T-cell (primary cell): ENCODE data around the gene ZNF160. TPM values are rescaled to one million over a fixed set of nuclear protein-coding genes. Genes with fewer than 3 reads are reported as not detected.
"Not testable (repeated sequence)": the region's sequence is repeated elsewhere in the genome, so short reads cannot be mapped to it uniquely, and the experiment has no call there.

ENCODE experiments used
- ATAC-seq, 4 experiments: fragments of 200-7000 bp in 3 of 4; fragments of 150-1000 bp in 1 of 4; cut with Tn5 transposase; replicated peaks in 1 of 4; 1 replicate in 3 of 4; 2 replicates in 1 of 4; pipeline ENCODE4 v1.10.0; 2021; ENCODE audit warnings: moderate library complexity in 3 of 4, mild to moderate bottlenecking in 2 of 4, moderate number of reproducible peaks in 1 of 4
- CTCF ChIA-PET, 2 donors: fragments of 300-600 bp; sonication (Branson Sonifier 250); formaldehyde crosslinking; loops; one replicate each; lab custom pipeline; 2022; ENCODE audit warnings: antibody characterized with exemption in 2 of 2; lab: Charles Lee
- POLR2A ChIA-PET, 2 donors: fragments of 300-600 bp; sonication (Branson Sonifier 250); formaldehyde crosslinking; loops; one replicate each; lab custom pipeline; 2022; ENCODE audit warnings: antibody characterized with exemption in 2 of 2; lab: Charles Lee
- DNase-seq, 35 experiments: peaks; one replicate each; pipeline versions ENCODE4 v3.0.0 to v3.0.0-alpha.2; 2013 to 2023
- H3K27ac ChIP-seq: one replicate; pipeline ENCODE4 v1.5.1; 2013; ENCODE audit warnings: low read length
- H3K27me3 ChIP-seq, 2 experiments: replicated peaks in 1 of 2; 1 replicate in 1 of 2; 2 replicates in 1 of 2; pipeline versions ENCODE4 v1.6.1 to v1.7.0; 2013; ENCODE audit warnings: low read length in 1 of 2, mixed read lengths in 1 of 2; ENCODE audit not compliant: control insufficient read depth in 2 of 2, insufficient read depth in 2 of 2; ENCODE audit errors: extremely low read depth in 1 of 2
- H3K36me3 ChIP-seq, 2 donors: 1 replicate in 1 of 2; 2 replicates in 1 of 2; pipeline versions ENCODE4 v1.6.1 to v1.7.0; 2013; ENCODE audit warnings: low read length in 1 of 2; ENCODE audit not compliant: control insufficient read depth in 2 of 2, insufficient read depth in 1 of 2; ENCODE audit errors: extremely low read depth in 1 of 2
- H3K4me1 ChIP-seq, 2 experiments: 1 replicate in 1 of 2; 2 replicates in 1 of 2; pipeline versions ENCODE4 v1.6.1 to v1.7.0; 2013; ENCODE audit warnings: low read length in 2 of 2, mixed read lengths in 1 of 2; ENCODE audit not compliant: insufficient read depth in 2 of 2, control insufficient read depth in 1 of 2; ENCODE audit errors: extremely low read depth in 1 of 2
- H3K4me3 ChIP-seq, 2 donors: 1 replicate in 1 of 2; 2 replicates in 1 of 2; pipeline versions ENCODE4 v1.5.1 to v1.7.0; 2013; ENCODE audit warnings: mild to moderate bottlenecking in 2 of 2, low read length in 1 of 2, moderate library complexity in 1 of 2; ENCODE audit not compliant: control insufficient read depth in 1 of 2; ENCODE audit errors: extremely low read depth in 1 of 2
- H3K9me3 ChIP-seq: 2 replicates; pipeline ENCODE4 v1.7.0; 2013
- H3K27ac Mint-ChIP-seq, 2 donors: one replicate each; pipeline ENCODE4 v1.8.0; 2020 to 2021; ENCODE audit warnings: mild to moderate bottlenecking in 2 of 2, mixed read lengths in 2 of 2
- H3K27me3 Mint-ChIP-seq, 2 donors: one replicate each; pipeline ENCODE4 v1.8.0; 2021 to 2022; ENCODE audit warnings: mixed read lengths in 2 of 2
- H3K36me3 Mint-ChIP-seq: one replicate; pipeline ENCODE4 v1.8.0; 2021; ENCODE audit warnings: mixed read lengths
- H3K4me1 Mint-ChIP-seq, 3 donors: one replicate each; pipeline ENCODE4 v1.8.0; 2020 to 2022; ENCODE audit warnings: mixed read lengths in 3 of 3, mild to moderate bottlenecking in 1 of 3
- H3K4me3 Mint-ChIP-seq, 3 donors: one replicate each; pipeline ENCODE4 v1.8.0; 2020 to 2022; ENCODE audit warnings: mild to moderate bottlenecking in 3 of 3, mixed read lengths in 3 of 3, moderate library complexity in 3 of 3
- H3K9me3 Mint-ChIP-seq, 3 donors: one replicate each; pipeline ENCODE4 v1.8.0; 2020 to 2022; ENCODE audit warnings: mixed read lengths in 3 of 3
- WGBS: methylation state at CpG from one replicate; pipeline ENCODE4 v1.1.5; 2013; ENCODE audit warnings: missing lambda C conversion rate; ENCODE audit not compliant: insufficient coverage; 5-methylcytosine and 5-hydroxymethylcytosine counted together
- total RNA-seq, 35 experiments: library from RNA in 6 of 35; stranded (reverse) in 6 of 35; fragments of 120-200 nt in 1 of 35; gene quantifications; one replicate each; pipeline versions ENCODE4 v1.2.1 to v1.2.4 and lab custom pipeline; 2013 to 2026

ZNF160 gene
- total RNA-seq, 5 donors from 2014 or later (not counting 1 experiment from before 2014, with no cell fraction given), result 45.6 to 57.8 (median 54.6) TPM

- H3K4me3 Mint-ChIP-seq, result peak overlapping the region in 2 of 3 donors; percentile 69 to 76
- peak overlapping the region in 1 of 2 donors; percentile 67 for H3K4me3 ChIP-seq
- 66% methylated on average over 6 of the region's 6 CpGs for WGBS
- H3K9me3 Mint-ChIP-seq, result peaks cover 16 to 41% (median 26%) of the 10 kb centered on the region in 3 donors
- no peak overlapping the region for H3K27ac Mint-ChIP-seq
- ChIA-PET CTCF (no interaction called here), POLR2A (no interaction called here)
- DNase-seq (no peak), ATAC-seq (no peak)
- peaks cover 3% of the 10 kb centered on the region for H3K9me3 ChIP-seq
- peaks cover 9 to 17% of the 10 kb centered on the region in 2 donors for H3K27me3 Mint-ChIP-seq
- peaks cover 0 to 15% of the 10 kb centered on the region in 2 experiments for H3K27me3 ChIP-seq
- no peaks in the 10 kb centered on the region for H3K36me3 ChIP-seq
- peaks cover 0 to 10% of the 10 kb centered on the region in 2 experiments for H3K4me1 ChIP-seq
- H3K27ac ChIP-seq, result no peak overlapping the region
- H3K36me3 Mint-ChIP-seq, result peaks cover 25% of the 10 kb centered on the region
- peaks cover 10 to 12% (median 12%) of the 10 kb centered on the region in 3 donors for H3K4me1 Mint-ChIP-seq
Measured at GRCh38 chr19:53131727-53132126, 28.5 kb upstream of the ZNF160 start.

- peak overlapping the region in 1 of 3 donors; percentile 69 for H3K4me3 Mint-ChIP-seq
- Histone ChIP-seq H3K4me3 (no peak overlapping the region), H3K36me3 (no peaks in the 10 kb centered on the region), H3K27ac (no peak overlapping the region), H3K4me1 (peaks cover 0 to 10% of the 10 kb centered on the region in 2 experiments), H3K9me3 (peaks cover 1% of the 10 kb centered on the region), H3K27me3 (peaks cover 0 to 15% of the 10 kb centered on the region in 2 experiments)
- peaks cover 16 to 38% (median 21%) of the 10 kb centered on the region in 3 donors for H3K9me3 Mint-ChIP-seq
- peaks cover 9 to 17% of the 10 kb centered on the region in 2 donors for H3K27me3 Mint-ChIP-seq
- H3K4me1 Mint-ChIP-seq, result peaks cover 10 to 12% (median 12%) of the 10 kb centered on the region in 3 donors
- ChIA-PET CTCF (no interaction called here), POLR2A (no interaction called here)
- DNase-seq (no peak), ATAC-seq (no peak)
- 100% methylated on average over 3 of the region's 4 CpGs for WGBS
- peaks cover 22% of the 10 kb centered on the region for H3K36me3 Mint-ChIP-seq
- H3K27ac Mint-ChIP-seq, result no peak overlapping the region
Measured at GRCh38 chr19:53131085-53131590, 27.9 kb upstream of the ZNF160 start.

GRCh38 chr19:53130506-53130905, 27.3 kb upstream of the ZNF160 start:
- peaks cover 0 to 10% of the 10 kb centered on the region in 2 experiments for H3K4me1 ChIP-seq
- no peak overlapping the region for H3K27ac Mint-ChIP-seq
- peaks cover 22% of the 10 kb centered on the region for H3K36me3 Mint-ChIP-seq
- ChIA-PET CTCF (no interaction called here), POLR2A (no interaction called here)
- peaks cover 16 to 31% (median 17%) of the 10 kb centered on the region in 3 donors for H3K9me3 Mint-ChIP-seq
- no peak overlapping the region for H3K27ac ChIP-seq
- H3K4me3 Mint-ChIP-seq, result no peak overlapping the region
- peaks cover 10 to 12% (median 12%) of the 10 kb centered on the region in 3 donors for H3K4me1 Mint-ChIP-seq
- H3K4me3 ChIP-seq, result no peak overlapping the region
- H3K27me3 ChIP-seq, result peaks cover 0 to 15% of the 10 kb centered on the region in 2 experiments
- no peaks in the 10 kb centered on the region for H3K36me3 ChIP-seq
- 93% methylated on average over 5 of the region's 7 CpGs for WGBS
- ATAC-seq (no peak), DNase-seq (no peak)
- no peaks in the 10 kb centered on the region for H3K9me3 ChIP-seq
- peaks cover 9 to 17% of the 10 kb centered on the region in 2 donors for H3K27me3 Mint-ChIP-seq

GRCh38 chr19:53126733-53127526, 23.7 kb upstream of the ZNF160 start:
- H3K36me3 Mint-ChIP-seq, result peaks cover 22% of the 10 kb centered on the region
- CTCF ChIA-PET, result not testable (repeated sequence)
- 73% methylated on average over 7 of the region's 15 CpGs for WGBS

GRCh38 chr19:53123400-53123799, 20.2 kb upstream of the ZNF160 start:
- POLR2A ChIA-PET, result no interaction called here
- Mint-ChIP-seq H3K27me3 (no peaks in the 10 kb centered on the region), H3K4me1 (no peaks in the 10 kb centered on the region), H3K27ac (no peak overlapping the region), H3K36me3 (peaks cover 15% of the 10 kb centered on the region), H3K9me3 (peaks cover 17 to 37% (median 31%) of the 10 kb centered on the region in 3 donors), H3K4me3 (no peak overlapping the region)
- Histone ChIP-seq H3K4me1 (no peaks in the 10 kb centered on the region), H3K36me3 (peaks cover 0 to 3% of the 10 kb centered on the region in 2 donors), H3K27me3 (no peaks in the 10 kb centered on the region), H3K9me3 (no peaks in the 10 kb centered on the region), H3K4me3 (no peak overlapping the region), H3K27ac (no peak overlapping the region)
- CTCF ChIA-PET, result no interaction called here
- no peak for DNase-seq
- WGBS, result 92% methylated on average over 4 of the region's 7 CpGs
- no peak for ATAC-seq

More at GRCh38 chr19:53126733-53127526, 23.7 kb upstream of the ZNF160 start:
- POLR2A ChIA-PET, H3K4me3 Mint-ChIP-seq, H3K4me1 ChIP-seq, H3K27ac ChIP-seq, ATAC-seq, H3K4me3 ChIP-seq, H3K27ac Mint-ChIP-seq, H3K27me3 ChIP-seq, H3K36me3 ChIP-seq, DNase-seq, H3K9me3 ChIP-seq, H3K4me1 Mint-ChIP-seq: not testable (repeated sequence)
- Mint-ChIP-seq H3K9me3 (peaks cover 16 to 35% (median 19%) of the 10 kb centered on the region in 3 donors), H3K27me3 (peaks cover 7 to 15% of the 10 kb centered on the region in 2 donors)

GRCh38 chr19:53112286-53112685, 9.1 kb upstream of the ZNF160 start:
- peaks cover 42% of the 10 kb centered on the region for H3K36me3 Mint-ChIP-seq
- DNase-seq, result no peak
- no peak overlapping the region for H3K4me3 Mint-ChIP-seq
- CTCF ChIA-PET, result interaction anchor here in 1 of 2 donors (0.7 kb wide), 1 partner anchor 83 kb away, joined by 3 read pairs; no protein-coding TSS in a partner anchor
- POLR2A ChIA-PET, result no interaction called here
- no peaks in the 10 kb centered on the region for H3K27me3 Mint-ChIP-seq
- no peak overlapping the region for H3K27ac ChIP-seq
- H3K36me3 ChIP-seq, result peaks cover 0 to 3% of the 10 kb centered on the region in 2 donors
- H3K9me3 ChIP-seq, result peaks cover 10% of the 10 kb centered on the region
- no peak overlapping the region for H3K4me3 ChIP-seq
- no peak for ATAC-seq
- no peak overlapping the region for H3K27ac Mint-ChIP-seq
- no peaks in the 10 kb centered on the region for H3K4me1 ChIP-seq
- no CpG with 5 or more reads among the region's 2 CpGs for WGBS
- peaks cover 28 to 62% (median 40%) of the 10 kb centered on the region in 3 donors for H3K9me3 Mint-ChIP-seq
- H3K4me1 Mint-ChIP-seq, result no peaks in the 10 kb centered on the region
- peaks cover 0 to 3% of the 10 kb centered on the region in 2 experiments for H3K27me3 ChIP-seq
